IPS-15b (cell line): ENCODE data around the gene HSD17B10.

Experiments used
- H3K27me3 ChIP-seq: one replicate; pipeline ENCODE4 v1.6.1; 2013; ENCODE audit warnings: low read length; ENCODE audit not compliant: control insufficient read depth, insufficient read depth
- H3K36me3 ChIP-seq: one replicate; pipeline ENCODE4 v1.6.1; 2013; ENCODE audit warnings: low read length; ENCODE audit not compliant: control insufficient read depth, insufficient read depth
- H3K4me1 ChIP-seq: one replicate; pipeline ENCODE4 v1.6.1; 2013; ENCODE audit warnings: mild to moderate bottlenecking, low read length; ENCODE audit not compliant: control insufficient read depth, insufficient read depth
- H3K4me3 ChIP-seq: one replicate; pipeline ENCODE4 v1.5.1; 2013; ENCODE audit warnings: low read depth, low read length
- H3K9ac ChIP-seq: one replicate; pipeline ENCODE4 v1.6.1; 2013; ENCODE audit warnings: low read depth, mild to moderate bottlenecking, low read length
- H3K9me3 ChIP-seq: one replicate; pipeline ENCODE4 v1.6.1; 2013; ENCODE audit warnings: mild to moderate bottlenecking, low read length; ENCODE audit not compliant: control insufficient read depth, insufficient read depth

Gene HSD17B10

GRCh38 chrX:53383376-53384076, 50.6 kb downstream of the HSD17B10 start:
- no peaks in the 10 kb centered on the region for H3K9me3 ChIP-seq
- no peak overlapping the region for H3K4me3 ChIP-seq
- no peaks in the 10 kb centered on the region for H3K4me1 ChIP-seq
- H3K9ac ChIP-seq, result no peak overlapping the region
- H3K27me3 ChIP-seq, result no peaks in the 10 kb centered on the region
- peaks cover 20% of the 10 kb centered on the region for H3K36me3 ChIP-seq
